ENCODE results near the gene MSANTD3.

The MSANTD3 gene

DNA sequence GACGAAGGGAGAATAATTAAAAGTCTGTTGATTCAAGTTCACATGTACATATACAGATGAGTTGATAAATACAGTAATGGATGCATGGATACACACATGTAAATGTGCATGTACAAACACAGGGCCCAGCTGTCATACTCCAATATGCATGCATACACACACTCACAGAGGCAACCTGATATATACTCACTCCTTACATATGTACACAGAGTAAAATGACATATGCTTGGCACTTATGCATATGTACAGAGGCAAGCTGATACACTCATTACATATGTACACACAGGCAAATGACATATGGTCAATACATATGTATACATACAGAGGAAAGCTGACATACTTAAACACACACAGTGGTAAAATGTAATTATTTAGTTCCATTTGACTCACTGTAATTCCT is 38.8 kb downstream of the MSANTD3 start:
- no peak for DNase-seq (ENCODE audit: low read depth)

DNA sequence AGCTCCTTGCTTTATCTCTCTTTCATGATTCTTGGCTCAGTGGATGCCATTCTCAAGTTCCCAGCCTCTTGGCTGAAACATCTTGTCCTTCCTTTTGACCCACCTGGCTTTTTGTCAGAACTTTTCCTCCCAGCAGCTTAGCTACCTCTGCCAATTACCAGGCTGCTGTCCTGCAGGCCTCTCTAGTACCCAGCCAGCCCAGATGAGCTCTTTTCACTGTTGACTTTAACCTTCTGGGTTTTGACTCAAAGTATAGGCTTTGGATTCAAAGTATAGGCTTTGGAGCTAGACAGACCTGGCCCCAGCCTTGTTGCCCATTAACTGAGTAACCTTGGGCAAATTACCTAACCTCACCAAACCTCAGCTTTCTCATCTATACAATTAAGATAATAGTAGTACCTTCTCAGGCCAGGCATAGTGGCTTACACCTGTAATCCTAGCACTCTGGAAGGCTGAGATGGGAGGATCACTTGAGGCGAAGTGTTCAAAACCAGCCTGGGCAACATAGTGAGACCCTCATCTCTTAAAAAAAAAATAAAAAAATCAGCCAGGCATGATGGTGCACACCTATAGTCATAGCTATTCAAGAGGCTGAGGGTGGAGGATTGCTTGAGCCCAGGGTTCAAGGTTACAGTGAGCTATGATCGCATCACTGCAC is 39.4 kb downstream of the MSANTD3 start:
- no peak for DNase-seq (ENCODE audit: low read depth)

DNA sequence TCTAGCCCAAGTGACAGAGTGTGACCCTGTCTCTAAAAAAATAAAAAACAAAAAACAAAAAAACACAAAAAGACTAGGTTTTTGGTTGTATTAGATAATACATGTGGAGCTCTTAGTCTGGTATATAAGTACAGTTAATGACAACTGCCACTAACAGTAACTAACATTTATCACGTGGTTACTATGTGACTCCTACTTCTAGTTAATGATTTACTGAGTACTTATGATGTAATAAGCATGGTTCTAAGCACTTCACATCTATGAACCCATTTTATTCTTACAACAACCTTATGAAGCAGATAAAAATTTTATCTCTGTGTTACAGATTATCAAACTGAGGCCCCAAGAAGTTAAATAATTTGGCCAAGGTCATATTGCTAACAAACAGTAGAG is 39.9 kb downstream of the MSANTD3 start:
- DNase-seq (ENCODE audit: low read depth) = no peak

DNA sequence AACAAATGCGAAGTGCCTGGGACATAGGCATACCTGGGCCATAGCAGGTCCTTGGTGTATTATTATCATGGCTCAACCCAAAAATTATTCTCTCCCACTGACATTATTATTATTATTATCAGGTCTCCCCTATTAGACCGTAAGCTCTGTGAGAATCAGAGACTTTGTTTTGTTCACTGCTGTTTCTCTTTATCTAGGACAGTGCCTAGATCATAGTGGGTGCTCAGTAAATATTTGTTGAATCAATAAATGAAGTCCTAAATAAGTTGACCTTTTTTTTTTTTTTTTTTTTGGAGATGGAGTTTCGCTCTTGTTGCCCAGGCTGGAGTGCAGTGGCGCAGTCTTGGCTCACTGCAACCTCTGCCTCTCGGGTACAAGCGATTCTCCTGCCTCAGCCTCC is 41.1 kb downstream of the MSANTD3 start:
- DNase-seq (ENCODE audit: low read depth) = no peak

DNA sequence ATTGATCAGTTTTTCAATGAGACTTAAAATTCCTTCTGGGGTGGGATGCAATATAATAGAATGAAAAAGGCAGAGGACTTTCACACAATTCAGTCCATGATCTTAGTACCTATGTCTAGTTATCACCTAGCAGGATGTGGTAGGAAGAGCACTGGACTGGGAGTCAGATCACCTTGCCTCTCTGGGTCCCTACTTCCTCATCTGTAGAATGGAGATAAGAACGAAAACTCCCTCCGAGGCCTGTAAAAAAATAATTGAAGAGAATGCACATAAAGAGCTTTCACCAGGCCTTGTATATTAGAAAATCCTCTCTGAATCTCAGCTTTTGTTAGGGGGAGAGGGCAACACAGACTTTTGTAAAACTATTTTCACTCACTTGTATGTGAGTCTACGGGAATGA is 45.3 kb downstream of the MSANTD3 start:
- DNase-seq (ENCODE audit: low read depth) = no peak

DNA sequence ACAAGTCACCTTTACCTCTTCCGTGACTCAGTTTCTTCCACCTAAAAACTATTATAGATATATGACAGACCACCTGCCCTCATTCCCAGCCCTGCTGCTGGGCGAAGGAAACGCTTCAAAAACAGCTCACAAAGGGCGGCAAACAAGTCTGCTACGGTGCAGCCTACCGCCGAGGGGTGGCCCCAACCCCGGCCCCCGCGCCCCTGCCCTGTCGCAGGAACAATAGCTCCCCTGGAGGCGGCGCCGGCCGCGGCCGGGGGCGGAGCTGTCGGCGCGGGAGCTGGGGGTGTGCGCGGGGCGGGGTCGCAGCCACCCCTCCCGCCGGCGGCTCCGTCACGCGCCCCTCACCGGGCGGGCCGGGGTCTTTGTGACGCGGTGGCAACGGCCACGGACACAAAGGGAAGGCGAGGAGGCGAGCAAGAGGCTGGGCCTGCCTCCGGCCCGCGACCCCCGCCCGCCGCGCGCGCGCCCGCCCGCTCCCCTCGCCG is 45.9 kb downstream of the MSANTD3 start, which contains the start of gene TMEFF1:
TSS of gene TMEFF1 (plus strand) at position 362 of the 488 bp plus-strand sequence. CDS start 396 bp downstream, outside the sequence.
- no peak for DNase-seq (ENCODE audit: low read depth)

DNA sequence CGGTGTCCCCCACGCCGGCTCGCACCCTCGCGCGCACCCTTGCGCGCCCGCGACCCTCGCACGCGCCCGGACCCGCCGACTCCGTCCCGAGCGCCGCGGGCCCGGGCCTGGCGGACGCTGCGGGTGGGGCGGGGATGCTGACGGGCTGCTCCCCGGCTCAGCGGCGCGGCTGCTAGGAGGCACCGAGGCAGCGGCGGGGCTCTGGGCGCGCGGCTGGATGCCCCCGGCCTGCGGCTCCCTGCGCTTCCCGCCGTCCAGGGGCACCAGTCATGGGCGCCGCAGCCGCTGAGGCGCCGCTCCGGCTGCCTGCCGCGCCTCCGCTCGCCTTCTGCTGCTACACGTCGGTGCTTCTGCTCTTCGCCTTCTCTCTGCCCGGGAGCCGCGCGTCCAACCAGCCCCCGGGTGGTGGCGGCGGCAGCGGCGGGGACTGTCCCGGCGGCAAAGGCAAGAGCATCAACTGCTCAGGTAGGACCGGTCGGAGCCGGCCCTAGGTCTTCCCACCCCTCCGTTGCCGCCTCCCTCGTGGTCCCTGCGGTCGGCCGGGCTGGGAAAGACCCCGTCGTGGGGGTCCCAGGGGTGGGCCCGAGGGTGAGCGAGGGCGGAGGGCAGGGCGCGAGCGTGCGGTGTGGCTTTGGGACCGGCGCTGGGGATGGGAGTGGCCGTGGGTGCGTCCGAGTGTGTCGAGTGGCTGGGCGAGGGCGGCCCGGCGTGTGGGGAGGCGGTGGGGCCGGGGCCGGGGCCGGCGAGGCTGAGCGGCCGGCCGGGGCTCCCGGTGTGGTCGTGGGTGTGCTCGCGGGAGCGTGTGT is 46.5 kb downstream of the MSANTD3 start:
- DNase-seq (ENCODE audit: low read depth) = no peak

DNA sequence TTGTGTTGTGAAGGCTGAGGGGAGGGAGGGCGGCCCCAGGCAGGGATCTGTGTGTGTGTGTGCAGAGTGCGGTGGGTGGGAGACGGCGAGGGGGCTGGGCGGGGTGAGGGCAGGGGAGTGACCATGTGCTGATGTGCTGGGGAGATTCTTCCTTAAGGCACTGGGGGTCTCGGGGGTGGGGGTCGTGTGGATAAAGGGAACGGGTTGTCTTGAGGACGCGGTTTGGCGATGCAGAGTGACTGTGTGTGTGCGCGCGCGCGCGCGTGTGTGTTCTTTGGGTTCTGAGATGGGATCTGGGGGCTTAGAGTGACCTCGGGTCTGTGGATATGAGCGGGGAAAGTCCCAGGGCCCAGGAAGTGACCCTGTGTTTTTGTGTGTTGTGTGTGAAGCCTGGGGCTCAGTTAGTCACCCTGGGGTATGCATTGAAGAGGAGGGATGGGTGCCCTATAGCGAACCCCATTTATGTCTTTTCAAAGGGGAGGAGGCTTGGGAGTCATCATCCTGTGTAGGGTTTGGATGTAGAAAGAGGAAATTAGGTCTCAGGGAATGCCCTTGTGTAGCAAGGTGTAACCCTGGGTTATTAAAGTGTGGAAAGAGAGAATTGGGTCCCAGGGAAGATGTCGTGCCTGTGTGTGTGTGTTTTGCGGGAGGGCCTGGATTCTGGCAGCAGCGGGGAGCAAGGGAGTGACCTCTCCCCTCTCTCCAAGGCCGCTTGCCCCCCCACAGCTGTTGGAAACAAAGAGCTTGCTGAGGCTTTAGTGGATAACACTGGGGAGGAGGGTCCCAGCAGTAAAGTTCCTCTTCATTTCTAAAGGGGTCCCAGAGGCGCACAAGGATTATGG is 47.4 kb downstream of the MSANTD3 start:
- no peak for DNase-seq (ENCODE audit: low read depth)

DNA sequence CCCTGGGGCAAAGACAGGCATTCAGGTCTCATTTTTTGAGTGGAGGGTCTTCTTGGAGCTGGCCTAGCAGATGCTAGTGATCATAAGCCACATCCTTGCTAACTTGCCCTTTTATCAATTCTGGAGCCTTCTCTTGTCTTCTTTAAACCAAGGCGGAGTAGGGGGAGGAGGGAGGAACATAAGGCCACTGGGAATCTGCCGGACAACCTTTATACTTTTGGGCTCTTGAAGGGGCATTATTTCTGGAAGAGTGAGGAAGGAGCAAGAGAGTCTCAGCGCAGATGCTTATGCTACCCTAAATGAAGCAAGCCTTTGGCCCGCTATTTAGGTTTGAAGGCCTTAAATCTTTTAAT is 48.0 kb downstream of the MSANTD3 start:
- DNase-seq (ENCODE audit: low read depth) = no peak

DNA sequence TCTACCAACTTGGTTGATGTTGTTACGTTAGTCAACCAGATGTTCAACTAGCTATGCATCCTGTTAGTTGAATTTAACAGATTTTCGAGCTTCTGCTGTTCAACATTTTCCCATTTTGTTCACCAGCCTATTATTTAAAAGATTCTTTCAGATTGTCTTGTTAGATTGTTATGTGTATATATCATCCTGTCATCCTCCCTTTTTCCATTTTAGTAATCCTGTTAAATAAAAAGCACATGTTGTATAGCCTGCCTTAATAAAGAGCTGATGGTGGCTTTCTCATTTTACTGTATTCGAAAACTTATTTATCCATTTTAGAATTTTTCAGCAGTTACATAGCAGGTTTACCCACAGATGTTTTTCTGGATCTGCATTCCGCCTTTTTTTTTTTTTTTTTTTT is 50.3 kb downstream of the MSANTD3 start:
- DNase-seq (ENCODE audit: low read depth) = no peak

DNA sequence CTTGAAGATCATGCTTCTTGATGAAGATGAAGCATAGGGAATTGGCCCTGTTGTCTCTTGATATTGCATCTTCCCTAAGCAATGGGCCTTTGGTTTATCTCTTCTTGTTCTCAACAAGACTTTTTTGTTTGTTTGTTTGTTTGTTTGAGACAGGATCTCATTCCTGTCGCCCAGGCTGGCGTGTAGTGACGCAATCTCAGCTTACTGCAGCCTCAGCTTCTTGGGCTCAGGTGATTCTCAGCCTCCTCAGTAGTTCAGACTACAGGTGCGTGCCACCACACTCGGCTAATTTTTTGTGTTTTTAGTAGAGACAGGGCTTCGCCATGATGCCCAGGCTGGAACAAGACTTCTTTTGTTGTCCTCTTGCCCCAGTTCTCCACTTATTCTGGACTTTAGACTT is 51.2 kb downstream of the MSANTD3 start:
- DNase-seq (ENCODE audit: low read depth) = no peak

DNA sequence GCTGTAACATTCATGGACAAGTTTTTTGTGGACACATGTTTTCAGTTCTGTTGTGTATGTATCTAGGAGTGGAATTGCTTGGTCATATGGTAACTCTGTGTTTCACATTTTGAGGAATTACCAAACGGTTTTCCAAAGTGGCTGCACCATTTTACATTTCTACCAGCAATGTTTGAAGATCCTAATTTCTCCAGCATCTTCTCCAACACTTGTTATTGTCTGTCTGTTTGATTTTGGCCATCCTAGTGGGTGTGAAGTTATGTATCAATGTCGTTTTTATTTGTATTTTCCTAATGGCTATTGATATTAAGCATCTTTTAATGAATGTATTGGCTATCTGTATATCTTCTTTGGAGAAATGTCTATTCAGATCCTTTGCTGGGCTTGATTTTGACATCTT is 52.9 kb downstream of the MSANTD3 start:
- no peak for DNase-seq (ENCODE audit: low read depth)

DNA sequence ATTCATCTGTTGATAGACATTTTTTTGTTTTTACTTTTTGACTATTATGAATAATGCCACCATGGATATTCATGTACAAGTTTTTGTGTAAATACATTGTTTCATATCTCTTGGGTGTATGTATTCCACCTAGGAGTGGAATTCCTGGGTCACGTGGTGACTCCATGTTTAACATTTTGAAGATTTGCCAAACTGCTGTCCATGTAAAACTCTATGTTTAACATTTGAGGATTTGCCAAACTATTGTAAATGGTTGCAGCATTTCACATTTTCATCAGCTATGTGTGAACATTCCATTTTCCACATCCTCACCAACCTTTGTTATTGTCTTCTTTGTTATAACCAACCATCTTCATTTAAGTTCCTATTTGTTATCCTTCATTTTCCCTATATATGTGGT is 58.3 kb downstream of the MSANTD3 start:
- DNase-seq (ENCODE audit: low read depth) = no peak

DNA sequence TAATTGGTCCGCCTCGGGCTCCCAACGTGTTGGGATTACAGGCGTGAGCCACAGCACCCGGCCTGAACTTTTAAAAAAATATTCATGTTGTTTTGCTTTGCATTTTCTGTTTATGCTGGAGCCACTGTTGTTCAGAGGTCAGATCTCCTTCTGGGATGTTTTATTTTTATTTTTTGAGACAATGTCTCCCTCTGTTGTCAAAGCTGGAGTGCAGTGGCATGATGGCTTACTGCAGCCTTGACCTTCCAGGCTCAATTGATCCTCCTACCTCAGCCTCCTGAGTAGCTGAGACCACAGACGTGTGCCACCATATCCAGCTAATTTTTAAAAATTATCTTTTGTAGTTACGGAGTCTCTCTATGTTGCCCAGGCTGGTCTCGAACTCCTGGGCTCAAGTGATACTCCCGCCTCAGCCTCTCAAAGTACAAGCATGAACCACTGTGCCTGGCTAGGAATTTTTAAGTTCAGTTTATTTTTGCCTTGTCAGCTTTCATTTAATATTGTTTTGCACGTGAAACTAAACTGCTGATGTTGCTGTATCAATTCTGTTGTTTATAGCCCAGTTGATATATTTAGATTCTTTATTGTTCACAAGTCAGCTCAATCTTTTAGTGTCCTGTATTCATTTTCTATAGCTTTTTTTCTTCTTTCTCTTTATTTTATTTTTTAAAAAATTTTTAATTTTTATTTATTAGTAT is 59.7 kb downstream of the MSANTD3 start:
- DNase-seq (ENCODE audit: low read depth) = no peak

DNA sequence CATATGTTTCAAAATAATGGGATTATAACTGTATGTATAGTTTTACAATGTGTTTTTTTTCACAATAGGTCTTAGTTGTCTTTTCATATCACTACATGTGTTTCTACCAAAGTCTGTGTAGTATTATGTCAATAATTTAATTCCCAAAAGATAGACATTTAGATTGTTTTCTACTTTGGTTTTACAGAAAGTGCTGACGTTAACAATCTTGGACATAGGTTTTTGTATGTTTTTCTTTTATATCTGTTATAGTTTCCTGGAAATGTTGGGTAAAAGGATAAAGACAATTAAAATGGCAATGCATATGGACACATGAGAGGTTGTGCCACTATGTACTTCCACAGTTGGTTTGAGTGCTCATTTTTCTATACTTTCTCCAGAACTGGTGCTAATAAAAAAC is 61.2 kb downstream of the MSANTD3 start:
- DNase-seq (ENCODE audit: low read depth) = no peak

DNA sequence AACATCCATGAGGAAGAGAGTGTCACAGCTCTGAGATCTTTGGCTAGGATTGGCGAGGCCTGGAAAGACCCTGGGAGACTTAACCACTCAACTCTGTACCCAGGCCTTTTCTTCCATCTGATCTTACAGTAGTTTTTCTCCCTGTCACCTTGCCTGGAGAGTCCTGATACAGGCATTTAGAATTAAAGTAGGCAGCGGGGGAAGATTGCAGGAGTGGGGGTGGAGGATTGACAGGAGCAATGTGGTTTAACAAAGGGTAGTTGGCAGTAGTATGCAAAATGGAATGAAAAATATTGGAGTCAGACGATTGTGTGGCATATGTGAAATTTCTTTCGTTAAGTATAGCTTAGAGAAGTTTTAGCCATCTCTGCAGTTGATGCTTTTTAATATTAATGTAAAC is 62.9 kb downstream of the MSANTD3 start:
- no peak for DNase-seq (ENCODE audit: low read depth)

DNA sequence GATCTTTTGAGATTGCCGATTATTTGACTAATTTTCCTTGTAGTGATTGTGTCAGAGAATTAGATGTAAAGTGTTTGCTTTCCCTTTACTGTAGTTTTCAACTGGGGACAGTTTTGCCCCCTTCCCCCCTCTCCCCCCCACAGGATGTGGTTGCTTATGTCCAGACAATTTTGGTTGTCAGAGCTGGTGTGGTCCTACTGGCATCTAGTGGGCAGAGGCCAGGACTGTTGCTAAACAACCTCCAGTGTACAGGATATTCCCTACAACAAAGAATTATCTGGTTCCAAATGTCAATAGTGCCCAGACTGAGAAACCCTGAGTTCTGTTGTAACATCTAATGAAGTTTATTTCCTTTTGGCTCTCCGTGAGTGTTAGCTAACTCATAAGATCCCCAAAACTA is 66.0 kb downstream of the MSANTD3 start:
- no peak for DNase-seq (ENCODE audit: low read depth)

DNA sequence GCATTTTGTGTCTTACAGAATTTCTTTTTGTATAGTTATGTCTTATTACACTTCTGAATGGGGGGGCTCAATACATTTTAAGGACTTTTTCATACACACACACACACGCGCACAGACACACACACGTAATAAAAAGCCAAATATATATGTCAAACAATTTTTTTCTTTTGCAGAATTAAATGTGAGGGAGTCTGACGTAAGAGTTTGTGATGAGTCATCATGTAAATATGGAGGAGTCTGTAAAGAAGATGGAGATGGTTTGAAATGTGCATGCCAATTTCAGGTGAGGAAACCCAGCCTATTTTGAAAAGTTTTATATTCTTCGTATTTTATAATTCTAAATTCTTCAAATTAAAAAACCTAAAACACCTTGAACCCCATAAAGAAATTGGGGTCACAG is 71.6 kb downstream of the MSANTD3 start:
- DNase-seq (ENCODE audit: low read depth) = no peak

DNA sequence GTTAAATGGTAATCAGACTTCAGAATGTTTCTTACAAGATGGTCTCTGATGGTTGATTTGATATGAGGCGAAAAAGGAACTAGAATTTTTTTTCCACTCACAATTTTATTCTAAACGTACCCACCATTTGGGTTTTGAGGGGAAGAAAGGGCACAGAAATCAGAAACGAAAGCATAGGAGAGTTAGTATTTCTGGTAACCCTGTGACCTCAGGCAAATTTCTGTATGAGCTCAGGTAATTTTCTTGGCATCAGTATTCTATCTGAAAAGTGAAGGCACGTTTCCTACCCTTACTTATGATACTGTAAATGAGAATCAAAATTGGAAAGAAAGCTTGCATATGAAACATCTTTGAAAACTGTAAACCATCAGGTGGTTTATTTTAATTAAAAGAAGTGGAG is 72.5 kb downstream of the MSANTD3 start:
- no peak for DNase-seq (ENCODE audit: low read depth)

DNA sequence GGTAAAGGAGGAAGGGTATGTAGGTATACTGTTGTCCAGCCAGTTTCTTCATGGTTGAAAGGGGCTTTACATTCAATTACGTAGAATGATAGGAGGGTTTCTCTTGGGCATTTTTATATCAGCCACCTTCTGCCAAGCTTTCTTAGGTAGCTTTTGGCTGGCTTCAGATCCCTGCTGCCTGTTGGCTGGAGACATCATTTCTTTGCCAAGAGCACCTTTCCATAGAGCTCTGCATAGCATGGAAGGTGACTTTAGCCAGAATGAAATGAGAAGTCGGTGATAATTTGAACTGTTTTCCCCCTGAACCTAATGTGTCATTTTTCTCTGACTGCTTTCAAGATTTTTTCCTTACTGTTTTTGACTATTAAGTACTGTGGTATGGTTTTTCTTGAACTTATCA is 72.9 kb downstream of the MSANTD3 start:
- DNase-seq (ENCODE audit: low read depth) = no peak
